DMS79 (cell line): ENCODE results near the gene CDH13.

Experiments
- DNase-seq: peaks from one replicate; lab custom pipeline; 2025; lab: John Stamatoyannopoulos, UW

Gene CDH13

GRCh38 chr16:82750068-82750467, 123.3 kb downstream of the CDH13 start:
- DNase-seq, result no peak

GRCh38 chr16:82751020-82751419, 124.3 kb downstream of the CDH13 start:
- DNase-seq, result no peak

DNA sequence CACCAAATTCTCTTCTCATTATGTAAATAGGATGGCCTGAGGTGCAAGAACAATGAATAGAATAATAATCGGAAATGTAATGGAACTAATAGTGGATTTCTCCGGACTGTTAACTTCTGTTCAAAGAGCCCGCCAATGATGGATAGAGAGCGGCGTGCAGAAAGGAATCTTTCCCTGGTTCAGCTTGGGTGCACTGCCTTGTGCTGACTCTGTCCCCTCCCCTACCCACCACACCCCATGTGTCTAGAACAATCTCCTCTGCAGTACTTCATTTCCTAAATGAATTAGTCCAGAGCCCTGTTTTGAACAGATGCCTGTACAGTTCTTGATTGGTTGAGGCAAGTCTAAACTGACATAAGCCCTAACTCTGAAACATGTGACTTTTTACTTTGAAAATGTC, 125.4 kb downstream of the CDH13 start:
- no peak for DNase-seq

- no peak for DNase-seq
Observed at GRCh38 chr16:82753821-82754220, 127.1 kb downstream of the CDH13 start.

DNA sequence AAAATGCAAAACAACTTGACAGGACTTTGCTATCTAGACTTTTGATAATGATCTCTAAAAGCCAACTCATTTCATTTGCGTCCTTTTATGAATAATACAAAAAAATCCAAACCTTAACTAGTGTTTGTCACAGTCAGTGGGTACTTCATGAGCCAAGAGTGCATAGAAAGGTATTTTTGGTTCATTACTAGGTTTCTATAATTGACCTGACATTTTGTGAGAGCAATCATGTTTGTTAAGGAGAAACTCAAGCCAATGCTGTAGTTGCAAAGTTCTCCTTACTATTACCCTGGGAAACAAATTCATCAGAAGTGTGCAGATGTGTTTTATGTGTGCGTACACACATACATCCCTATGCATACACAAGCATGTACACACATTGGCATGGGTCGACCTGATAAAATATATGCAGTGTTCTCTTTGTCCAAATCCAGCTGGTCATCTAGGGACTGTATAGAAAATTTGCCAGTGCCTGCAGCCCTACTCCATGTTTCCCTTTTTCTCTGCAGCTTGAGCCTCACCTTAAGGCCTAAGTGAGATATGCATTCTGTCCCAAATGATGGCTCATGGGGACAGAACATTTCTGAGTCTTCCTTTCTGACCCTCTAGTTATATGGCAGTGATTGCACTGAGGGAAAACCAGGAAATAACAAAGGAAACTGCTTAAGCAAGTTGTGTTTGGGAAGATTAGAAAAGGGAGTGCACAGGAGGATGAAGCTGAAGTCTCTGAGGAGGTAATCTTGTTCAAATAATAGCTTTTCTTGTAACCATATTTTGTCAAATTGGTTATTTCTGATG, 128.1 kb downstream of the CDH13 start:
- no peak for DNase-seq

DNA sequence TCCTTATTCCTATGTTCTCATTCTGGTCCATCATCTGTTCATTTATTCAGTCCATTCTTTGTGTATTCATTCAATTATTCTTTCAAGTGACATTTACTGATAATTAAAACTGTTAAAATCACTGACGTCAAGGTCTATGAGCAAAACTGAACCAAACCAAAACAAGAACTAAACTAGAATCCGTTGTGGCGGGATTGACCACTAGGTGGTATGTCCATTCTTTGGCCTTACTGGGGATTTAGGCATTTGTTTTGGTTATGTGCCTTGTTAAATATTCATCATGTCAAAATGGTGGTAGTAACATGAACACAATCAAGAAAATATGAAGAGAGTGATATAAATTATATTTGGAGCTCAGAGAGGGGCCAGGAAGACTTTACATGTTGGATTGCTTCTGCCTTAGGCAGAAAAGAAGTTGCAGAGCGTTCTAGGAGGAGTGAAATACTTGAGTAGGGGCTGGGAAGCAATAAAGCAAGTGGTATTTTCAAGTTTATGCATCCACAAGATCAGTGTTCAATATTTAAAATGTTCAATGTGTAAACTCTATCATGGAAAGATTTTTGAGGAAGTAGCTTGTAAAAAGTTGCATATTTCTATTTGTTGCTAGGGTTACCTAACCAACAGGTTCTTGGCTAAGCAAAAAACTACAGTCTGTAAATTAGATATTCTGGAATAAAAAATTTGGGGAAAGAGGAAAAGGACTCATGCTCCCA, 129.0 kb downstream of the CDH13 start:
- DNase-seq, result no peak

- no peak for DNase-seq
Observed at GRCh38 chr16:82756283-82756599, 129.5 kb downstream of the CDH13 start.

GRCh38 chr16:82758406-82758805, 131.6 kb downstream of the CDH13 start:
- no peak for DNase-seq

DNA sequence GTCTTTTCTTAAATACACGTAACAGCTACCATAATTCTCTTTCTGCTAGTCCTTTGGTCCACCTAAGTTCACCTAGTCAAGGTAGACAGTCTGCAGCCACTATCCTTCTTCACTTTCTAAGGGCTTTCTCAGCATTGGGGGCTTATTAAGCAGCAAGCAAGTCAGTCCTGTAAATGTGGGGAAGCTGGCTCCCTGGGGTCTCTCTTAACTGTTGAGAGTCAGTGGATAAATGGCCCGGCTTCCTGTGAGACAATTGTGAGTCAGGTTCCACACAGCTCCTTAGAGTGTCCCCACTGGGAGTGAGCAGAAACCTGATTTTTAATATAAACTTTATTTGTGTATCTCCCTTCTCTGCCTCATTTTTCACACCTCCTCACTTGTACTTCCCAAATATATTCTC, 132.1 kb downstream of the CDH13 start:
- DNase-seq, result no peak

GRCh38 chr16:82761236-82761635, 134.5 kb downstream of the CDH13 start:
- no peak for DNase-seq

DNA sequence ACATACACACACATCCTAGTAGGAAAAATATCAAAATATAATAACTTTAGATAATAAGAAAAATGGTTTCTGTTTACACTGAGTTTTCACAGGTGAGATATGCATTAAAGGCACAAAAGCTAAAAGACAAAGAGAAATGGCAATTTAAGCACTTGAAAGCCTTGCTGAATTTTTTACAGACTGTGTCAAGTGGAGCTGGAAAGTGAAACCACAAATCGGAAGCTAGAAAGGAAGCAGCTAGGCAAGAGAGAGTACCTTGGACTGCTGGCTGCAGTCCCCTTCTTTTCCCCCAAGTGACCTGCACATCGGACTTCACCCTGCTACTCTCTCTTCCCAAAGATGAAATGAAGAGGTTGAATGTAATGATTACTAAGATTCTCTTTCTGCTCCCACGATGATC, 135.1 kb downstream of the CDH13 start:
- no peak for DNase-seq

DNA sequence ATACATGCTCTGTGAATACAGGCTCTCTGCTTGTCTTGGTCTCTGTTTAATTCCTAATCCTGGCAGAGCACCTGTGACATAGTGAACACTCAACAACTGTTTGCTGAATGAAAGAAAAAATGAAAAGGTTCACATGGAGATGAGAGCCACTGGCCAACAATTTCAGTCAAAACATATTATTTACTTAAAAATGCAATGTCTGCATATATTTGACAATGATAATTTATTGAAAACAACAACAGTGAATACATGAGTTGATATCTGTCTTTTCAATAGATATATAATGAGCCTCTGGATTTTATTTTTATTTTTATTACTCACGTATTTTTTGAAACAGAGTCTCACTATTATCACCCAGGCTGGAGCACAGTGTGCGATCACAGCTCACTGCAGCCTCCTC, 136.6 kb downstream of the CDH13 start:
- no peak for DNase-seq

GRCh38 chr16:82767198-82767597, 140.4 kb downstream of the CDH13 start:
- DNase-seq, result no peak

- no peak for DNase-seq
Observed at GRCh38 chr16:82767808-82768207, 141.0 kb downstream of the CDH13 start.

DNA sequence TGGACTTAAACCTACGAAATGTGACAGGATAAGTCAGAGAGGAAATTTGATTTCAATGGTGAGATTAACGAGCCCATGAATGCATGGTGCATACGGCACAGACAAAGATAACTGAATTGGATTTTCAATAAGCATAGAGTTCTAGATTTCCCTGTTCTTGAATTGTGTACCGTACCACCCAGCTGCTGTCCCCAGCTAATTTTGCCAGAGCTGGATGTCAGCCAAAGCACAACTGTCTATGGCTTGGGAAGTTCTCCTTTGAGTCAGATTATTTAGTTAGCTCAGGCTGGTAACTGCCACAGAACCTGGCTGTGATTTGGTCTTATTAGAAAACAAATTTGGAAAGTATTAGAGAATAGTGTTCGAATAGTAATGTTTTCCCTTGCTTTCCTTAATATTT, 143.1 kb downstream of the CDH13 start:
- no peak for DNase-seq

GRCh38 chr16:82772215-82772614, 145.4 kb downstream of the CDH13 start:
- no peak for DNase-seq

- no peak for DNase-seq
Observed at GRCh38 chr16:82773018-82773417, 146.2 kb downstream of the CDH13 start.

DNA sequence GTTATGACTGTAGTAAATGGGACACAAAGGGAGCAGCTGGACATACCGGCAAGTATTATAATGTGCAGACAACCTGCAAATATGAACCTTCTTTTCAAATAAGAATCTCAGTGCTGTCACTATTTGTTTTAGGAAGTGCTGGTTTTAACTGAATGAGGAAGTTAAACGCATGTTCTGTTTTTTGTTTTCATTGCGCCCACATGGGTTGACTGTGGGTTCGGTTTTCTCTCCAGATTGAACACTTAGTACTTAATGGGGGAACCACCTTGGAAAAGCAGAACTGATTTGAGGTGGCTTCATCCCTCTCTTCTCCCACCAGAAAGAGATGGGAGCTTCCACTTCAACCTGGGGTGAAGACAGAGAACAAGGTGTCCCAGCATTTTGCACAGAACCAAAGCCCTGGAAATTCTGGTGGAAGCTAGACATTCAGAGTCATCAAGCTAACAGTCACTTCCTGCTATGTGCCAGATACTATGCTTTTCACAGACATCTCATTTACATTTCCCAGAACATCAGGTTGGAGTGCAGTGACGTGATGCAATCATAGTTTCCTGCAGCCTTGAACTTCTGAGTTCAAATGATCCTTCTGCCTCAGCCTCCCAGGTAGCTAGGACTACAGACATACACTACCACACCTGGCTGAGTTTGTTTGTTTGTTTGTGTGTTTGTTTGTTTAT, 149.8 kb downstream of the CDH13 start:
- no peak for DNase-seq

DNA sequence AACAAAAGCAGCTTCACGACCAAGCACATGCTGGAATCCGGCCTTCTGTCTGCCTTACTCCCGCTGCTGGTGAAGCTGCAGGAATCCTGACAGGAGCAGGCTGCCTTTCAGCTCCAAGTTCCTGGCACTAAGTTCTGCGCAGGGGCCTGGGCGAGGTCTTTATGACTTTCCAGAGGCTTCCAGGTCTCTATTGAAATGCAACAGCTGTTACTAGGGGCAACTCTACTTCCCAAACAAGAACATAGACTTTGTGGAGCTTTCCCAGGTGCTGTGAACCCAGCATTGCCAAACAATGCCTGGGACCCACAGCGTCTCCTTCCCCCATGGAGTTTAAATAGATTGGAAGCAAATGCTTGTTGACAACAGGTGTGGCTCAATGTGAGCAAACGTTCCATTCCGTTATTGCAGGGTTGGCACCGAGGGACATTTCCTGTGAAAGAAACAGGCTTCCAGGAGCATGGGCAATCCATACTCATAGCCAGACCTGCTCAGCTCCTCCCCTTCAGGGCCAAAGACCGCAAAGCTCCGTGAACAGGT, 156.0 kb downstream of the CDH13 start:
- DNase-seq, result no peak

GRCh38 chr16:82783933-82784572, 157.3 kb downstream of the CDH13 start:
- DNase-seq, result no peak

DNA sequence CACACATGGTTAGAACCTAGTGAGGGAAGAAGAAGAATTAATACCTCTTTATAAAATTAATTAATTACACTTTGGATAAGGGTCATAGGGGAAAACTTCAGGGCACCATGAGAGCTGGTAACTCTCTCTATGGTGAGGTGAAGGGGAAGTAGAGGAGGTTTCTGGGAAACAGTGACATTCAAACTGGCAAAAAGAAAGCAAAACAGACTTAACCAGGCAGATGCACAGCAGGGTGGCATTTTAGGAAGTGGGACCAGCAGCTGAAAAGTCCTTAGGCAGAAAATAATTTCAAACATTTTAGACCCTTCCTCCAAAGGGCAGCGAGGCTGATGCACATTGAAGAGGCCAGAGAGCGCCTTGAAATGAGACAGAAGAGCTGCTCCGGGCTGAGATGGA, 157.8 kb downstream of the CDH13 start:
- DNase-seq, result no peak

DNA sequence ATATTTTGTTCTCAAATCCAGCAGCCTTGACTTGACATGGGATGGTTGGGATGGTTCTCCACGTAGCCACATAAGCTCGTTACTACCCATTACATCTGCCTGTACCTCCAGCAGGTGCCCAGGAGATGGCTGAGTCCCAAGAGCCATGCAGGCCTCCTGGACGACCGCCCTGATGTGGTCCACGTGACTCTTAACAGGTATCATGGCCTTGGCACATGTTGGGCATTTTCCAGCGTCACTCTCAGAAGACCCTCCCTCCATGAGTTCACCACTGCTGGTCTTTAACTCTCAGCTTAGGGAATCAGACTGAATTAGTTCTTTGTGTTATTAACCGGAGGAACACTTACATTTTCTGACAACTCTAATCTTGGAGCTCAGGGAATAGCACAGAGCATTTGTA, 161.5 kb downstream of the CDH13 start:
- no peak for DNase-seq

DNA sequence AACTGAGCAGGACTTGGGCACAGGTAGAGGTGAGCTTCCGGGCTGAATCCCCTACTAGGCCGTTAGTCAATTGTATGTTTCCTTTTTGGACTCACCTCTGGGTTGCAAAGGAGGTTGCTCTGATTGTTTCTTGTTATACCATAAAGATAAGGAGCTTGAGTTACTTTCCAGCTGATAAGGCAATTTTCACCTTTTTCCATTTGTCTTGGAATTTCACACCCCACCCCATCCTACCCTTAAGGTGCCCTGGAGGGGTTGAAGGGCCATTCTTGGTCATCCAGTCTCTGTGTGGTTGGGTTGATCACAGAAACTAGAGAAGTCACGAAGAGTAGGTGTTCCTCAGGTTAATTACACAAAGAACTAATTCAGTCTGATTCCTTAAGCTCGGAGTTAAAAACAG, 162.2 kb downstream of the CDH13 start:
- no peak for DNase-seq
